ENCODE results near the gene NCOA3.

Gene NCOA3

GRCh38 chr20:47648943-47649342 lies 147.3 kb downstream of the NCOA3 start:
- no peak for DNase-seq

DNA sequence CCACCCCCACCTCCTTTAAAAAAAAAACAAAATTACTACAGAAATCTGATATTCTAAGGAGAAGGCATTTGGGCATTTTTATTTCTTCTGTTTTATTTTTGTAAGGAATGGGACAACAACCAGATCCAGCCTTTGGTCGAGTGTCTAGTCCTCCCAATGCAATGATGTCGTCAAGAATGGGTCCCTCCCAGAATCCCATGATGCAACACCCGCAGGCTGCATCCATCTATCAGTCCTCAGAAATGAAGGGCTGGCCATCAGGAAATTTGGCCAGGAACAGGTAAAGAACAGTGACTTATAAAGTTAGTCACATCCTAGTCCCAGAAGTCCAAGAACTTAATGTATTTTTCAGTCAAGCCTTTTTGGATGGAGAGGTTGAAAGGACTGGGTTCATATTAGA lies 150.6 kb downstream of the NCOA3 start:
- DNase-seq: no peak

DNA sequence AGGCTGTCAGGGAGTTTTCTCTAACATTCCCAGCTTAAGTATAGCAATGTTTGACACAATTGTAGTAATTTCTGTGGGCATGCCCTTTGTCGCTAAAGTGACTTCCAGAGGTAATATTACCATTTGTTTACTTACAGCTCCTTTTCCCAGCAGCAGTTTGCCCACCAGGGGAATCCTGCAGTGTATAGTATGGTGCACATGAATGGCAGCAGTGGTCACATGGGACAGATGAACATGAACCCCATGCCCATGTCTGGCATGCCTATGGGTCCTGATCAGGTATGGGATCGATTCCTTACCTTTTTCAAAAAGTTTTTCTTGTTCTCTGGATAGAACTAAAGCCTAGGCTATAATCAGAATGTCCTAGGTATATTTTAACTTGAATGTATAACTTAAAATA lies 151.1 kb downstream of the NCOA3 start:
- no peak for DNase-seq

DNA sequence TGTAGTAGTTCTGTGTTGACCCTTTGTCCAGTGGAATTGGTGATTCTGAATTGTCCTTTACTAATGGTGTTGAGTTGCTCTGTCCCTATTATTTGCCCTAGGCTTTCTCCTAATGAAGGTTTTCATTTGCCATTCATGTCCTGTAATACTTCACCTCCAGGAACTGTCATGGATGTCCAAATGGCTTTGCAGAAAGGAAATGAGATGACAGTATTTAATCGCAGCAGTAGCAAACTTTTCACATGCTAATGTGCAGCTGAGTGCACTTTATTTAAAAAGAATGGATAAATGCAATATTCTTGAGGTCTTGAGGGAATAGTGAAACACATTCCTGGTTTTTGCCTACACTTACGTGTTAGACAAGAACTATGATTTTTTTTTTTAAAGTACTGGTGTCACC lies 152.2 kb downstream of the NCOA3 start:
- DNase-seq: no peak

DNA sequence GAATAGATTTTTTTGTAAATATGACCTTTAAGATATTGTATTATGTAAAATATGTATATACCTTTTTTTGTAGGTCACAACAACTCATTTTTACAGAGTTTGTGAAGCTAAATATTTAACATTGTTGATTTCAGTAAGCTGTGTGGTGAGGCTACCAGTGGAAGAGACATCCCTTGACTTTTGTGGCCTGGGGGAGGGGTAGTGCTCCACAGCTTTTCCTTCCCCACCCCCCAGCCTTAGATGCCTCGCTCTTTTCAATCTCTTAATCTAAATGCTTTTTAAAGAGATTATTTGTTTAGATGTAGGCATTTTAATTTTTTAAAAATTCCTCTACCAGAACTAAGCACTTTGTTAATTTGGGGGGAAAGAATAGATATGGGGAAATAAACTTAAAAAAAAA lies 152.7 kb downstream of the NCOA3 start:
- no peak for DNase-seq

DNA sequence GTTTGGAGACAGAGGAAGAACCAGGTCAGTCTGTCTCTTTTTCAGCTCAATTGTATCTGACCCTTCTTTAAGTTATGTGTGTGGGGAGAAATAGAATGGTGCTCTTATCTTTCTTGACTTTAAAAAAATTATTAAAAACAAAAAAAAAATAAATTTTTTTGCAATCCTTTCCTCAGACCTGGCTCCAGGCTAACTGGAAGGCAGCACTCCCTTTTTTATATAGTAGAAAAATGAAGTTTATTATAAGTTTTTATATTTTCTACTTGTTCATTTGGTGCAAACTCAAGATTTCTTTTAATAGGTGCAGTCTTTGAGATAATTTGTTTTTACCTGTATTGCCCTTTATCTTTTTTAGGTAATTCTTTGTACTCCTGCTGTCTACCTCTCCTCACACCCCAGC lies 153.9 kb downstream of the NCOA3 start:
- no peak for DNase-seq

DNA sequence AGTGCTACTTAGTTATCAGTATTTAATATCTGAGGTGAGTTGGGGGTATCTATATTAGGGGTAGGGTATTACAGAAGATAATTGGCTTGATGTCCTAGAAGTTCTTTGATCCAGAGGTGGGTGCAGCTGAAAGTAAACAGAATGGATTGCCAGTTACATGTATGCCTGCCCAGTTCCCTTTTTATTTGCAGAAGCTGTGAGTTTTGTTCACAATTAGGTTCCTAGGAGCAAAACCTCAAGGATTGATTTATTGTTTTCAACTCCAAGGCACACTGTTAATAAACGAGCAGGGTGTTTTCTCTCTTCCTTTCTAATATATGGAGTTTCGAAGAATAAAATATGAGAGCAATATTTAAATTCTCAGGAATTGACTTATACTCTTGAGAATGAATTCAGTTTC lies 154.6 kb downstream of the NCOA3 start:
- no peak for DNase-seq

GRCh38 chr20:47659904-47660601 lies 158.4 kb downstream of the NCOA3 start:
- no peak for DNase-seq

DNA sequence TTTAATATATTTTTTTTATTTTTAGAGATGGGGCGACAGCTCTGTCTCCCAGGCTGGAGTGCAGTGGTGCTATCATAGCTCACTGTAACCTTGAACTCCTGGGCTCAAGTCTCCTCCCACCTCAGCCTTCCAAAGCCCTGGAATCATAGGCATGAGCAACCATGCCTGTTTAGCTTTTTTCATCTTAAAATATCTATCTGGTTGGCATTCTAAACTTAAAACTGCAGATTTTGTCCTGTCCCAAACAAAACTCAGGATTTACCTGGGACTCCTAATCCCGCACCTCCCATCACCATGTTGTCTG lies 158.9 kb downstream of the NCOA3 start:
- no peak for DNase-seq

GRCh38 chr20:47660983-47661700 lies 159.5 kb downstream of the NCOA3 start:
- no peak for DNase-seq

- no peak for DNase-seq
These were observed 160.0 kb downstream of the NCOA3 start for GRCh38 chr20:47661714-47662113.

DNA sequence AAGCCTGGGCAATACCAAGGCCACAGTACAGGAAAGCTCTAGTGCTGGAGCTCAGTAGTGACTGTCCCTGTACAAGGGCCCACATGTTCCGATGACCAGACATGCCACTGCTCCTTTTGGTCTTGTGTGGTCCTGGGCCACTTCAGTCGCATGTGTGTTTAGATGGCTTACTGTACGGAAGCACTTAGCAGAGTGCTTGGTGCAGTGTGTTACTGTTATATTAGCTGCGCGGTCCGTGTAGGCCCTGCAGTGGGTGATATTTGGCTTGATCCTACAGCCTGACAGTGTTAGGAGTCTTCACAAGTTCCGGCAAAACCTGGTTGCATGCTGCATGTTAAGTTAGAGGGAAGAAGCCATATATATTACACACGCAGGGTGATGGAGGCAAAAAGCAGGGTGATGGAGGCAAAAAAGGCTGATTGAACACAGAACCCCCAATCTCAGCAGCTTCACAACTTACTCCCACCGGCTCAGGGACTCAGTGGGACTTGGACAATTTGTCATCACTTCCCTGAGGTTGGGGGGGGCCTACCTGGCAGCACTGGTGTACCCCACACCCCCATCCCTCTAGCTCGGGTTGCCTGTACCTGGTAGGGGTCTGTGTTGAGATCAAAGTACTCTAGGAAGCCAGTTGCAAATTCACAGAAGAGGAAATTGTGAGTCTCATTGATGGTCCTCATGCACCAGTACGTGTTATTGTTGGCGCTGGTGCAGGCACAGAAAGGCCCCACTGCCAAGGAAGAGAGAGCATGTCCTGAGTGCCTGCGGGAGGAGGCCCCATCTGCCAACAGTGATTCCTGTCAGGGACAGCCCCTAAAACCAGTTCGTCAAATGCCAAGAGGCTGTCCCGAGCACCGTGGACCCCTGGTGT lies 161.0 kb downstream of the NCOA3 start:
- no peak for DNase-seq

DNA sequence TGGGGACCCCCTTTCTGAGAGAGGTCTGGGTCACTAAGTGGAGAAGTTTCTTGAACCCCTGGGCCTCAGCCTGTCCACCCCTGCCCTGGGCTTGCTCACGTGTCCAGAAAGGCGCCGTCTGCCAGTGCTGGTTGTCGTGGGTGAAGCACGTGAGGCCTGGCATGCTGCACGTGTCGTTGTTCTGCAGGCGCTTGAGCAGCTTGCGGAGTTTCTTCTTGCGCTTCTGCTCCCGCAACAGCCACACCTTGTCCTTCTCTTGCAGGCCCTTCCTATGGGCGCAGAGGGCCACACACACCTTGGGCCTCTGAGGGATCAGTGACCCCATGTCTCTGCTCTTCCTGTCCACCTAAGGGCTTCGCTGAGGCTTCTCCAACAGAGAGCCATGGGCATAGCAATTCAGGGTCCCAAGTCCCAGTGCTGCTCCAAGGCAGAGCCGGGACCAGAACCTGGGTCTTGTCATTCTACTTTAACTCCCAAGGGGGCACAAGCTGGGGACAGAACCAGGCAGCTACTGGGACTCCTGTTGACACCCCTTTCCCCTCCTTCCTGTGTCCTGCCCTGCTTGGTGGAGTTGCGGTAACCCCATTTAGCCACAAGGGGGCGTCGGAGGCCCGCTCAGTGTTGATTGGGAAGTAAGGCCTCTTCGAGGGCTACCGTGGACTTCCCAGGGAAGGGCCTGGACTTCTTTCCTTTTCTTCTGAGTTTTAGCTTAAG lies 161.8 kb downstream of the NCOA3 start:
- peak; percentile 31 to 79 (median 59) for DNase-seq

- no peak for DNase-seq
These were observed 162.4 kb downstream of the NCOA3 start for GRCh38 chr20:47664068-47664437.

- no peak for DNase-seq
These were observed 163.1 kb downstream of the NCOA3 start for GRCh38 chr20:47664744-47665143.

- DNase-seq: no peak
These were observed 163.7 kb downstream of the NCOA3 start for GRCh38 chr20:47665221-47665991.

GRCh38 chr20:47666304-47666703 lies 164.6 kb downstream of the NCOA3 start:
- no peak for DNase-seq

DNA sequence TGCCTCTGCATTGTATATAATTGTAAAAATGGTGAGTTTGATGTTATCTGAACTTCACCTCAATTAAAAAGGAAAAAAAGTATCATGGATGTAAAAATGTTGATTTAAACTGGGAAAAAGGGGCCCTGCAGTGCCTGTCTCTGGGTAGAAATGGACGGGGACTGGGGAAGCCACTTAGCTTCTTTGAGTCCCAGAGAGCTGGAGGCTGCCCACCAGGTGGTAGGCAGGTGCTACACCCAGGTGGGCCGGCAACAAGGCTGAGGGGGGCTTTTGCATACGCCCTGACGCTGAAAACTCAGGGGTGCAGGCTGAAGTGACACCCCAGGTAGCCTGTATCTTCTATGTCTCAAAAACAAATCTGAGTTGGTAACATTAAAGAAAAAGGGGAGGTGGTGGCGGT lies 165.4 kb downstream of the NCOA3 start:
- DNase-seq: no peak

- DNase-seq: no peak
These were observed 166.0 kb downstream of the NCOA3 start for GRCh38 chr20:47667531-47668312.

DNA sequence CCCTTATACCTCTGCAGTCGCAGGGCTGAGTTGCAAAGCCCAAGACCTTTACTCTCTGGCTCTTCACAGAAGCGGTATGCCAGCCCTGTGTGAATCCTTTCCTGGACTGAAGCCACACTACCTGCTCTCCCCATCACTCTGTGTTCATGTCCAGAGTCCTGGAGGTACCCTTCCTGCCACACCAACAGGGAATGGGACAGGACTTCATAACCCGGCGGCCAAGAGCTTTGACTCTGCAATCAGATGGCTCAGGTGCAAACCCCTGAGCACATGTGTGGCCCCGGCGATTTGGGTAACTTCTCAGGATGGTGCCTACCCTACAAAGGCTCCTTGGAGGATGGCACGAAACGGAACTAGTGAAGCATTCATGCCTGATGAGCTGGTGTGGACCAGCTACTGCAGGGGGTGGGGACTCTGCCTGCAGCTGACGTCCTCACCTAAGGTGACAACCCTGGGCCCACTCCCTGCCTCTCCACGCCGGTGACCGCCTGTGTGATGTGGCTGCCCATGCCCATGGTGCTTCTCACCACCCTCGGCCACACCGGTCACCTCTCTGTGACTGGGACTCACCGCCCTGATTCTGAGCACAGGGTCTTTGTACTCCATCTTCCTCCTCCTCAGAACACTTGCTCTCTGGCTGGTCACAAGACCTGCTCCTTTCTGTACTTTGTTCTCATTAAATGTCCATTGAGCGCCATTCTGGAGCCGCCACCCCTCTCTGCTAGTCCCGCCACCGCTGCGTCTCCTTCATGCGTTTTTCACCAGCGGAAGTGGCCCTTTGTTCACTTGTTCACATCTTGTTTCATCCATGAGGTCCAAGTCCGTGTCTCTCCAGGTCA lies 166.8 kb downstream of the NCOA3 start:
- no peak for DNase-seq

DNA sequence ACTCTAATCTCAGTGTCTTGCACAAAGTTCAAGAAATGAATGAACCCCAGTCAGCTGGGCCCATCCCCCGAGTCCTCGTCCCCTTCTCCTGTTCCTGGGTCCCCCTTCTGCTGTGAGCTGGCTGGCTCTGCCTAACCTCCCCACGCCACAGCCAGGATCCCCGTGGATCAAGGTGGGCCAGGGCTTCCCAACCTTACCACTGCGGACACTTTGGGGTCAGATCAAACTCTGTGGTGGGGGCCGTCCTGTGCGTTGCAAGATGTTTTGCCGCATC lies 167.4 kb downstream of the NCOA3 start:
- no peak for DNase-seq
